GM19455 (cell line): ENCODE data around the gene ITPRIP.

Experiments
- ATAC-seq: cut with Tn5 transposase; IDR thresholded peaks from one replicate; pipeline ENCODE4 v1.9.1; 2021; ENCODE audit not compliant: unreplicated experiment

The ITPRIP gene

GRCh38 chr10:104325436-104326435 lies 12.5 kb downstream of the ITPRIP start:
- ATAC-seq, result no peak

- no peak for ATAC-seq
These were observed 13.3 kb downstream of the ITPRIP start for GRCh38 chr10:104324931-104325330.

- ATAC-seq, result no peak
These were observed 14.0 kb downstream of the ITPRIP start for GRCh38 chr10:104324221-104324686.

GRCh38 chr10:104323760-104324201 lies 14.5 kb downstream of the ITPRIP start:
- ATAC-seq, result no peak

GRCh38 chr10:104323085-104323484 lies 15.2 kb downstream of the ITPRIP start:
- no peak for ATAC-seq

GRCh38 chr10:104322416-104322782 lies 15.9 kb downstream of the ITPRIP start:
- ATAC-seq, result no peak

GRCh38 chr10:104321725-104322415 lies 16.4 kb downstream of the ITPRIP start:
- no peak for ATAC-seq

- ATAC-seq, result no peak
These were observed 17.0 kb downstream of the ITPRIP start for GRCh38 chr10:104321226-104321625.

- no peak for ATAC-seq
These were observed 19.2 kb downstream of the ITPRIP start for GRCh38 chr10:104318810-104319741.

GRCh38 chr10:104318326-104318725 lies 19.9 kb downstream of the ITPRIP start:
- ATAC-seq, result no peak

GRCh38 chr10:104317726-104318299 lies 20.5 kb downstream of the ITPRIP start:
- ATAC-seq, result no peak

GRCh38 chr10:104317269-104317710 lies 21.0 kb downstream of the ITPRIP start:
- ATAC-seq, result no peak

GRCh38 chr10:104316321-104317099 lies 21.8 kb downstream of the ITPRIP start:
- ATAC-seq, result no peak

- no peak for ATAC-seq
These were observed 22.8 kb downstream of the ITPRIP start for GRCh38 chr10:104315486-104315921.

- no peak for ATAC-seq
These were observed 23.4 kb downstream of the ITPRIP start for GRCh38 chr10:104314591-104315485.

- ATAC-seq, result no peak
These were observed 27.0 kb downstream of the ITPRIP start for GRCh38 chr10:104311184-104311720.

- no peak for ATAC-seq
These were observed 28.0 kb downstream of the ITPRIP start for GRCh38 chr10:104309980-104310978.
